K562 (cell line): ENCODE data around the gene CLDN11. TPM values are rescaled to one million over a fixed set of nuclear protein-coding genes. Genes with fewer than 3 reads are reported as not detected.

Experiments
- ATAC-seq: fragments of 200-7000 bp; cut with Tn5 transposase; 3 replicates; pipeline ENCODE4 v1.9.1; 2020; ENCODE audit warnings: moderate library complexity
- BruUV-seq: library from RNA; stranded (reverse); fragments of 400-500 nt; replicated peaks from 2 replicates; lab custom pipeline; 2021; lab: Mats Ljungman, UMichigan
- CTCF ChIA-PET: fragments of 300-600 bp; formaldehyde crosslinking; extraction: SDS; loops from one replicate; lab custom pipeline; 2021; ENCODE audit warnings: low intra/inter-chr PET ratio; lab: Yijun Ruan, JAX
- POLR2A ChIA-PET: fragments of 300-600, 350-650 bp; sonication (Branson Sonifier 250); formaldehyde crosslinking; extraction: SDS; loops from one replicate; lab custom pipeline; 2021; ENCODE audit warnings: antibody characterized with exemption, inconsistent platforms; lab: Yijun Ruan, JAX
- DNase-seq, 4 experiments: peaks; one replicate each; pipeline versions ENCODE4 v3.0.0 to v3.0.0-alpha.2; 2011 to 2018; ENCODE audit warnings: low spot score in 3 of 4, mixed read lengths in 3 of 4; ENCODE audit errors: extremely low read depth in 1 of 4
- FAIRE-seq: peaks from 2 replicates; lab custom pipeline; 2011; peaks lifted over from hg19 to GRCh38; lab: Jason Lieb, UNC
- H2AFZ ChIP-seq: 2 replicates; pipeline ENCODE4 v1.6.0; 2011; ENCODE audit warnings: low read depth, low read length, control low read depth, inconsistent platforms
- H3K27ac ChIP-seq: fragments of 200-600 bp; 3 replicates; pipeline ENCODE4 v1.8.0; 2011; ENCODE audit warnings: low read depth, mild to moderate bottlenecking, control low read depth, inconsistent platforms, low read length, moderate library complexity, mixed read lengths; ENCODE audit errors: extremely low read depth
- H3K27me3 ChIP-seq, 2 experiments: fragments of 300-600 bp in 1 of 2; 2 replicates in 1 of 2; 3 replicates in 1 of 2; pipeline versions ENCODE4 v1.6.0 to v1.8.0; 2011; ENCODE audit warnings: inconsistent platforms in 2 of 2, low read length in 2 of 2, mild to moderate bottlenecking in 1 of 2, mixed read lengths in 1 of 2, moderate library complexity in 1 of 2; ENCODE audit not compliant: control insufficient read depth in 2 of 2, insufficient read depth in 2 of 2
- H3K36me3 ChIP-seq: fragments of 300-600 bp; 3 replicates; pipeline ENCODE4 v1.8.0; 2011; ENCODE audit warnings: mild to moderate bottlenecking, low read length, inconsistent platforms; ENCODE audit not compliant: control insufficient read depth, insufficient read depth
- H3K4me1 ChIP-seq, 2 experiments: fragments of 200-600 bp in 1 of 2; replicated peaks in 1 of 2; 2 replicates in 1 of 2; 3 replicates in 1 of 2; pipeline versions ENCODE4 v1.5.1 to v1.8.0; 2011; ENCODE audit warnings: inconsistent platforms in 2 of 2, low read length in 2 of 2, mild to moderate bottlenecking in 1 of 2, mixed read lengths in 1 of 2, moderate library complexity in 1 of 2; ENCODE audit not compliant: control insufficient read depth in 2 of 2, insufficient read depth in 2 of 2
- H3K4me2 ChIP-seq: 2 replicates; pipeline ENCODE4 v1.6.1; 2011; ENCODE audit warnings: low read length, control low read depth, inconsistent platforms, mixed read lengths; ENCODE audit not compliant: insufficient read depth
- H3K4me3 ChIP-seq: fragments of 200-600 bp; sonication (generic), shearing (Covaris generic); 2 replicates; pipeline ENCODE4 v1.5.1; 2016; ENCODE audit warnings: control low read depth, inconsistent platforms
- H3K79me2 ChIP-seq: fragments of 200-600 bp; 3 replicates; pipeline ENCODE4 v1.8.0; 2011; ENCODE audit warnings: low read length, inconsistent platforms; ENCODE audit not compliant: control insufficient read depth, insufficient read depth
- H3K9ac ChIP-seq, 2 experiments: 2 replicates each; pipeline versions ENCODE4 v1.6.0 to v1.6.1; 2011; ENCODE audit warnings: low read depth in 2 of 2, low read length in 2 of 2, control low read depth in 1 of 2, inconsistent platforms in 1 of 2, mild to moderate bottlenecking in 1 of 2, mixed read lengths in 1 of 2; ENCODE audit not compliant: insufficient read depth in 1 of 2
- H3K9me1 ChIP-seq: one replicate; pipeline ENCODE4 v1.6.0; 2011; ENCODE audit warnings: inconsistent platforms, mild to moderate bottlenecking, low read length, moderate library complexity; ENCODE audit not compliant: control insufficient read depth, insufficient read depth
- H3K9me3 ChIP-seq: replicated peaks from 2 replicates; pipeline ENCODE4 v1.5.1; 2011; ENCODE audit warnings: low read depth, low read length, inconsistent platforms; ENCODE audit not compliant: control insufficient read depth, insufficient read depth
- H4K20me1 ChIP-seq: replicated peaks from 2 replicates; pipeline ENCODE4 v1.6.1; 2011; ENCODE audit warnings: low read length, inconsistent platforms, mixed read lengths; ENCODE audit not compliant: control insufficient read depth, insufficient read depth
- CHD4 ChIP-seq: fragments of 200-600 bp; sonication (generic); IDR thresholded peaks from 3 replicates; pipeline ENCODE4 v1.6.1; 2012; ENCODE audit warnings: low read depth, mild to moderate bottlenecking, mixed read lengths, low read length, inconsistent platforms; ENCODE audit not compliant: insufficient read depth, insufficient replicate concordance, poor library complexity, severe bottlenecking
- DACH1 ChIP-seq: fragments of 450-650 bp; IDR thresholded peaks from 2 replicates; pipeline ENCODE4 v1.6.1; 2018; ENCODE audit not compliant: partially characterized antibody
- EHMT2 ChIP-seq: fragments of 450-650 bp; IDR thresholded peaks from 2 replicates; pipeline ENCODE4 v1.6.1; 2018; ENCODE audit warnings: antibody characterized with exemption
- ETS2 ChIP-seq: IDR thresholded peaks from 2 replicates; pipeline ENCODE4 v1.6.1; 2016; ENCODE audit warnings: borderline replicate concordance, missing genetic modification characterization, mild to moderate bottlenecking, moderate library complexity, missing compliant biosample characterization; ENCODE audit not compliant: poor library complexity, severe bottlenecking
- TAF1 ChIP-seq: IDR thresholded peaks from 2 replicates; pipeline ENCODE4 v1.6.1; 2011; ENCODE audit warnings: mild to moderate bottlenecking, low read length, moderate library complexity; ENCODE audit not compliant: insufficient read depth, control insufficient read depth, severe bottlenecking; ENCODE audit errors: extremely low read depth
- ZNF12 ChIP-seq: sonication (generic); formaldehyde crosslinking; IDR thresholded peaks from 2 replicates; pipeline ENCODE4 v1.4.0; 2020; ENCODE audit warnings: mild to moderate bottlenecking, missing genetic modification reagents
- ZNF445 ChIP-seq: fragments of 250-450 bp; sonication (Bioruptor Pico); IDR thresholded peaks from 2 replicates; pipeline ENCODE4 v1.4.0; 2020; ENCODE audit warnings: low read depth, mild to moderate bottlenecking, moderate library complexity
- ZNF583 ChIP-seq: fragments of 250-450 bp; sonication (Bioruptor Pico); IDR thresholded peaks from 2 replicates; pipeline ENCODE4 v1.4.0; 2020
- WGBS: fragments of 100-300 bp; shearing (Covaris generic); methylation state at CpG from one replicate; pipeline ENCODE4 v1.1.6; 2016; ENCODE audit warnings: low coverage, mixed read lengths; ENCODE audit not compliant: insufficient coverage; ENCODE audit errors: missing lambda C conversion rate; 5-methylcytosine and 5-hydroxymethylcytosine counted together
- in situ Hi-C: fragments of 300-500 bp; cut with MboI; formaldehyde crosslinking; loops from 4 replicates; pipeline ENCODE4 v1.15.0; 2018; ENCODE audit warnings: inconsistent platforms, mixed read lengths
- intact Hi-C: fragments of 100-400 bp; cut with micrococcal nuclease; formaldehyde crosslinking; loops from 2 replicates; pipeline ENCODE4 v1.14.2; 2022
- polyA plus RNA-seq, 8 experiments: library from polyadenylated mRNA; depleted of rRNA in 4 of 8; stranded (reverse) in 5 of 8; unstranded in 3 of 8; fragments of >200 nt; fragmentation: Nextera tagmentation in 2 of 8; fragmentation: Illumina TruSeq in 1 of 8; extraction: Ambion mirVana in 2 of 8; extraction: Trizol in 1 of 8; gene quantifications; 2 replicates each; pipeline versions ENCODE4 v1.2.1 to v1.2.3, GENCODE V29; 2011 to 2014; ENCODE audit warnings: inconsistent platforms in 1 of 8, missing spikeins in 1 of 8
- total RNA-seq, 7 experiments: library from RNA; depleted of rRNA in 6 of 7; stranded (reverse); fragments of >200 nt in 6 of 7; fragmentation: Illumina TruSeq in 2 of 7; extraction: Trizol in 2 of 7; gene quantifications; 2 replicates each; pipeline versions ENCODE4 v1.2.1 to v1.2.3, GENCODE V29; 2011 to 2021; ENCODE audit warnings: low replicate concordance in 1 of 7
- TF ChIP-seq, protein P1 (sequence below): fragments of 250-450 bp; sonication (Bioruptor Pico); IDR thresholded peaks from 2 replicates; pipeline ENCODE4 v1.5.0; 2021; ENCODE audit warnings: mild to moderate bottlenecking, moderate library complexity
- TF ChIP-seq, protein P2 (sequence below): fragments of 450-650 bp; formaldehyde crosslinking; IDR thresholded peaks from 2 replicates; pipeline ENCODE4 v1.4.0; 2020; ENCODE audit warnings: mild to moderate bottlenecking, mixed read lengths
- TF ChIP-seq, protein P3 (sequence below): fragments of 250-450 bp; sonication (Bioruptor Pico); IDR thresholded peaks from 2 replicates; pipeline ENCODE4 v1.5.0; 2021

CLDN11 gene
- total and polyA plus RNA-seq, 9 of the 15 experiments (the other 6 are each of a cell fraction or from before 2014, with no cell fraction given): 0.05 to 0.41 (median 0.18) TPM; not detected in 1

GRCh38 chr3:170477395-170477794 is 58.7 kb downstream of the CLDN11 start:
- in situ Hi-C loops: no loop called here
- ATAC-seq: no peak
- H2AFZ ChIP-seq: no peak overlapping the region
- H3K9me3 ChIP-seq: no peaks in the 10 kb centered on the region
- H3K79me2 ChIP-seq: no peaks in the 10 kb centered on the region
- FAIRE-seq: no peak
- 0% methylated on average over 2 of the region's 2 CpGs for WGBS
- no peaks in the 10 kb centered on the region for H4K20me1 ChIP-seq
- no peak overlapping the region for H3K4me3 ChIP-seq
- ChIA-PET POLR2A (interaction anchor here (0.7 to 1.2 kb wide), 2 partner anchors 13 to 389 kb away, joined by 3 read pairs; no protein-coding TSS in a partner anchor), CTCF (no interaction called here)
- BruUV-seq: no TSS peak
- no peaks in the 10 kb centered on the region for H3K4me1 ChIP-seq
- no peak overlapping the region for H3K27ac ChIP-seq
- H3K4me2 ChIP-seq: no peak overlapping the region
- H3K9ac ChIP-seq: no peak overlapping the region
- no peaks in the 10 kb centered on the region for H3K36me3 ChIP-seq
- no peaks in the 10 kb centered on the region for H3K9me1 ChIP-seq
- peaks cover 14 to 28% of the 10 kb centered on the region in 2 experiments; a peak in 4 of 5 replicates for H3K27me3 ChIP-seq
- intact Hi-C loops: no loop called here
- DNase-seq: no peak
- no peak for TF ChIP-seq CHD4
- TF ChIP-seq DACH1: no peak
- TF ChIP-seq, protein P1, sequence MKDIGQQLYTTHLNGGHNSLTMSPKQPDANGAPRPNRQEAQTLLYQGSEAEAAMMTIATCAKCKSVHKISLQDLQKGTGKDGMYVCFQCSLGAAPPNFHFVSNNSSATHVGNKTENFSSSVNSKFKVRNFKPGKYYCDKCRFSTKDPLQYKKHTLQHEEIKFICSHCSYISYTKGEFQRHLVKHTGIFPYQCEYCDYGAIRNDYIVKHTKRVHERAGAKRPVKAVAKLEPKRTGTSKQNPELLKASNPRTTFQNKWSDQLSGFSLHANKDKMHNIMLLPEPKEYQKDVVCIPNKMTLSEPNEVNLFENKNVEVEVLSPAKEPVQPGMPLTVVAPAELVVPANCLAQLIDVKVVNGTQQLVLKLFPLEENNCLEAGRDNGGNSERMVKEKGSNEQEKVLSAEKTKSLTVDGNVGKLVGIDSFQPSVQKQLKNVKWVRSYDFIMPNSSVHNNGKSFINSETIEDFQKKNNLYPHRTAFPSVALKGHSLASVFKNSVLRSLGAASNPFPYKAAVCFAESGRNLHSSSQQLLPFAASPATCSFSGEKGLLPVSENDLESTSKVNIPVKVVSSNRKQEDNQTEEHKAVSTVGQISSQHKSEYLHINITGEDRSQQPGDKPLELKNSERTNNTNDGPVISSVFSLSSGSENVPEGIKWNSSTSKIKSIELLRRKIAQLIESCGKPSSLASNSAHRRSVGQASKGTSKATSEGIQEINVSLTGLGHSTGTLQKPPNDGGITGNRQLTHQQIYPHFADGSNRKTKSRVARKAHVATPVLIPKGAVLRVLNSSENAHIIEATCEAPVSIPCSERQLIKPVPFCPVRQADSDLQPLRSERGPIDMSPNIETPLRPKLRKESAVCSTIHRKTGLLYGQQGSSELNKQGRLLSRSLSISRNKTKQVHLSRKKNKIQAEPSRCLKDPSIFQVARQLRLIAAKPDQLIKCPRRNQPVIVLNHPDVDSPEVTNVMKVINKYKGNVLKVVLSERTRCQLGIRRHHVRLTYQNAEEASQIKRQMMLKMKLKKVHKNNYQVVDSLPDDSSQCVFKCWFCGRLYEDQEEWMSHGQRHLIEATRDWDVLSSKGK: no peak
- no peak for TF ChIP-seq ZNF12
- TF ChIP-seq, protein P2, sequence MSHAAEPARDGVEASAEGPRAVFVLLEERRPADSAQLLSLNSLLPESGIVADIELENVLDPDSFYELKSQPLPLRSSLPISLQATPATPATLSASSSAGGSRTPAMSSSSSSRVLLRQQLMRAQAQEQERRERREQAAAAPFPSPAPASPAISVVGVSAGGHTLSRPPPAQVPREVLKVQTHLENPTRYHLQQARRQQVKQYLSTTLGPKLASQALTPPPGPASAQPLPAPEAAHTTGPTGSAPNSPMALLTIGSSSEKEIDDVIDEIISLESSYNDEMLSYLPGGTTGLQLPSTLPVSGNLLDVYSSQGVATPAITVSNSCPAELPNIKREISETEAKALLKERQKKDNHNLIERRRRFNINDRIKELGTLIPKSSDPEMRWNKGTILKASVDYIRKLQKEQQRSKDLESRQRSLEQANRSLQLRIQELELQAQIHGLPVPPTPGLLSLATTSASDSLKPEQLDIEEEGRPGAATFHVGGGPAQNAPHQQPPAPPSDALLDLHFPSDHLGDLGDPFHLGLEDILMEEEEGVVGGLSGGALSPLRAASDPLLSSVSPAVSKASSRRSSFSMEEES: no peak
- TF ChIP-seq, protein P3, sequence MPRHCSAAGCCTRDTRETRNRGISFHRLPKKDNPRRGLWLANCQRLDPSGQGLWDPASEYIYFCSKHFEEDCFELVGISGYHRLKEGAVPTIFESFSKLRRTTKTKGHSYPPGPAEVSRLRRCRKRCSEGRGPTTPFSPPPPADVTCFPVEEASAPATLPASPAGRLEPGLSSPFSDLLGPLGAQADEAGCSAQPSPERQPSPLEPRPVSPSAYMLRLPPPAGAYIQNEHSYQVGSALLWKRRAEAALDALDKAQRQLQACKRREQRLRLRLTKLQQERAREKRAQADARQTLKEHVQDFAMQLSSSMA (CRISPR knock-in tag): no peak
- no peak for TF ChIP-seq EHMT2
- TF ChIP-seq TAF1: no peak
- no peak for TF ChIP-seq ZNF445 (CRISPR knock-in tag)
- TF ChIP-seq ETS2: no peak
- no peak for TF ChIP-seq ZNF583 (CRISPR knock-in tag)
